ENCODE data around the gene SFXN1.
"Not testable (repeated sequence)": the region's sequence is repeated elsewhere in the genome, so short reads cannot be mapped to it uniquely, and the experiment has no call there.

Gene SFXN1

DNA sequence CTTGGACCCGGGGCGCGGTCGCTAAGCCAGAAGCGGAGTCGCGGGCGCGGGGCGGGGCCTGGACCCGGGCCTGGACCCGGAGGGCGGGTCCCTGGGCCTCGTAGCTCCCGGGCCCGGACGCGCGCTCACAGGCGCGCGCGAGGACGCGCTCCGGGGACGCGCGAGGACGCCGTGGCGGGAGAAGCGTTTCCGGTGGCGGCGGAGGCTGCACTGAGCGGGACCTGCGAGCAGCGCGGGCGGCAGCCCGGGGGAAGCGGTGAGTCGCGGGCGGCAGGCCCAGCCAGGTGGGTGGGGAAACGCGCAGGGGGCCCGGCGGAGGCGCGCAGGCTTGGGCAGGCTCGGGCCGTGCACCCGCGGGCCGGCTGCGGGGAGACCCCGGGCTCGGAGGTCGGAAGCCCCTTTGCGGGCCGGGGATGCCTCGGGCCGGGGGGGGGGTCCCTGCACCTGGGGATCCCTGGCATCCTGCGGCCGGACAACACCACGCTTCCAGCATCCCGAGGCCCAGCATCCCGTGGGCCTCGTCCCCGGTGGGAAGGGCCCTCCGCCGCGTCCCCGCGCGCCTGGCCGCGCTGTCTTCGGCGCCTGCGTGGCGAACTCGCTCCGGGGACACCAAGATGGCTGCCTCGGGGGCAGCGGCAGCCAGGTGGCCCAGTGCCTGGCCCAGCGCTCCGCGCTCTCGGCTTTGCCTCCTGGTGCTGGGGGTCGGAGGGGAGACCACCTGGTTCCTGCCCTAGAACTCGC is at the start of gene SFXN1:
Gene SFXN1 (plus strand): TSS at position 177 of the 741 bp plus-strand sequence. CDS start 13,544 bp downstream, outside the sequence.
- H3K36me3 ChIP-seq (ENCODE audit: control insufficient read depth in 1 of 2, insufficient read depth in 2 of 2, low read length in 2 of 2): peaks cover 0 to 2% of the 10 kb centered on the region in 2 donors
- H3K27ac ChIP-seq (ENCODE audit: low read length): no peak within 1 kb of the TSS
- H3K4me1 ChIP-seq (ENCODE audit: control insufficient read depth in 1 of 2, insufficient read depth in 2 of 2, low read length in 2 of 2): peaks cover 0 to 17% of the 10 kb centered on the region in 2 donors
- H3K4me3 ChIP-seq (ENCODE audit: low read depth in 1 of 2, low read length in 2 of 2): peak within 1 kb of the TSS; percentile 85 to 93
- H3K27me3 ChIP-seq (ENCODE audit: low read depth, low read length): no peaks in the 10 kb centered on the region
- no peaks in the 10 kb centered on the region for H3K9me3 ChIP-seq (ENCODE audit: control insufficient read depth in 1 of 2, low read length in 2 of 2)

DNA sequence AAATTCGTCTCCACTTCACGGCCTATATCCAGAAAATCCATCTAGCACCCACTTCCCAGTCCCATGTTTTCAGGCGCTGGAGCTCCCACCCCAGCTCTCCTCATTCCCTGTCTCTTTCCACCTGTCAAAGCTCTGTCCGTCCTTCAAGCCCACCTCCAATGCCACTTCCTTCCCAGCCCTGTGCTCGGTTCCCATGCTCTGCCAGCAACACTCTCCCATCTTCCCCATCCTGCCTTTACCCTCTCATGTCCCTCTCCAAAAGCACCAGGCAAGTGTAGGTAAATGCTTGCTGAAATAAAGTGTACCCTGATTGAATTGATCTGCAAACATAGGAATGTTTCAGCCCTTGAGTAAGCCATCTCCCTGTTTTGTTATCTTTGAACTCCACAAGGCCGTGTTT is 43.6 kb upstream of the SFXN1 start:
- H3K4me1 ChIP-seq (ENCODE audit: control insufficient read depth in 1 of 2, insufficient read depth in 2 of 2, low read length in 2 of 2): no peaks in the 10 kb centered on the region
- no peaks in the 10 kb centered on the region for H3K9me3 ChIP-seq (ENCODE audit: control insufficient read depth in 1 of 2, low read length in 2 of 2)
- no peaks in the 10 kb centered on the region for H3K27me3 ChIP-seq (ENCODE audit: low read depth, low read length)

DNA sequence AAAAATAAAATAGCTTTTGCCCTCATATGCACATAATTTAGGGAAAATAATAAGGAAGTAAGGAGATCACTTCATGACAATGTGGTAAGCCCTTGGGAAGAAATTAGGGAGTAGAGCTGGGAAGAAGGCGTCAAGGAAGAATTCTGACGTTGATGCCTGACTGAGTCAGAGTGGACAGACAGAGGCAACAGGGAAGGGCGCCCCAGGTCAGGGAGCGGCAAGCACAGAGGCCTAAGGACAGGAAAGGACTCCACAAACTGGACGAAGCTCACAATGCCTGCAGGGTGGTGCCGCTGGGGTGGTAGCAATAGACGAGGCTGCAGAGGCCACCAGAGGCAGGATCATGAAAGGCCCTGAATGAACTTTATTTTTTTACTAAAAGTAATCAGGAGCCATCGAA is 42.0 kb upstream of the SFXN1 start:
- Histone ChIP-seq H3K36me3 (ENCODE audit: control insufficient read depth in 1 of 2, insufficient read depth in 2 of 2, low read length in 2 of 2) (no peaks in the 10 kb centered on the region), H3K4me1 (ENCODE audit: control insufficient read depth in 1 of 2, insufficient read depth in 2 of 2, low read length in 2 of 2) (no peaks in the 10 kb centered on the region), H3K27ac (ENCODE audit: low read length) (no peak overlapping the region), H3K4me3 (ENCODE audit: low read depth in 1 of 2, low read length in 2 of 2) (no peak overlapping the region), H3K27me3 (ENCODE audit: low read depth, low read length) (no peaks in the 10 kb centered on the region), H3K9me3 (ENCODE audit: control insufficient read depth in 1 of 2, low read length in 2 of 2) (no peaks in the 10 kb centered on the region)

More for the DNA sequence above, 43.6 kb upstream of the SFXN1 start:
- no peak overlapping the region for H3K4me3 ChIP-seq (ENCODE audit: low read depth in 1 of 2, low read length in 2 of 2)
- H3K27ac ChIP-seq (ENCODE audit: low read length): no peak overlapping the region
- no peaks in the 10 kb centered on the region for H3K36me3 ChIP-seq (ENCODE audit: control insufficient read depth in 1 of 2, insufficient read depth in 2 of 2, low read length in 2 of 2)

GRCh38 chr5:175438234-175438857 is 40.0 kb upstream of the SFXN1 start:
- H3K9me3 ChIP-seq (ENCODE audit: control insufficient read depth in 1 of 2, low read length in 2 of 2): no peaks in the 10 kb centered on the region
- no peak overlapping the region for H3K27ac ChIP-seq (ENCODE audit: low read length)
- H3K36me3 ChIP-seq (ENCODE audit: control insufficient read depth in 1 of 2, insufficient read depth in 2 of 2, low read length in 2 of 2): no peaks in the 10 kb centered on the region
- no peak overlapping the region for H3K4me3 ChIP-seq (ENCODE audit: low read depth in 1 of 2, low read length in 2 of 2)
- H3K4me1 ChIP-seq (ENCODE audit: control insufficient read depth in 1 of 2, insufficient read depth in 2 of 2, low read length in 2 of 2): peaks cover 0 to 1% of the 10 kb centered on the region in 2 donors
- peaks cover 12% of the 10 kb centered on the region for H3K27me3 ChIP-seq (ENCODE audit: low read depth, low read length)

DNA sequence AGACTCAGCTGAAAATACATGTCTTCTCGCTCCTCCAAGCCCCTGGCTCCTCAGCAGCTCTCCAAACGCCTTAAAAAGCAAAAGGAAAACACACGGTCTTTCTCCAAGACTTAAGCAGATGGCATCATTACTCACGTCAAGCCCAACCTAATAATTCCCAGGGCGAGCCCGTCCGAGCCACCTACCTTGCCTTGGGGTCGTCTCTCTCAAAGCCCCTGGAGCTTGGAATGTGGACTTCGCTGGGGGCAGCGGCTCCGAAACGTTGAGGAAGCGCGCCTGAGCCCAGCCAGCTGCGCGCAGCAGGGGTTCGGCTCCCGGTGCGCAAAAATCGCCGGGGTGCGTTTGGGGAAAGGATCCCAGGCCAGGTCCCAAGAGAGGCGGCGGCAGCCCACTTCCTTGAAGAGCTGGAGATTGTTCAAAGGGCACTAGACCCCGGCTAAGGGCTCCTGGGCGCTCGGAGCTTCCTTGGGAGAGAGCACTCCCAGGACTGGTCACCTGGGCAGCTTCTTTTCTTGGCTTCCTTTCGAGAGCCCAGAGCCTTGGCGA is 34.8 kb upstream of the SFXN1 start:
- H3K27ac ChIP-seq (ENCODE audit: low read length): no peak overlapping the region
- peak overlapping the region; percentile 16 to 59 for H3K4me3 ChIP-seq (ENCODE audit: low read depth in 1 of 2, low read length in 2 of 2)
- H3K27me3 ChIP-seq (ENCODE audit: low read depth, low read length): peaks cover 21% of the 10 kb centered on the region

DNA sequence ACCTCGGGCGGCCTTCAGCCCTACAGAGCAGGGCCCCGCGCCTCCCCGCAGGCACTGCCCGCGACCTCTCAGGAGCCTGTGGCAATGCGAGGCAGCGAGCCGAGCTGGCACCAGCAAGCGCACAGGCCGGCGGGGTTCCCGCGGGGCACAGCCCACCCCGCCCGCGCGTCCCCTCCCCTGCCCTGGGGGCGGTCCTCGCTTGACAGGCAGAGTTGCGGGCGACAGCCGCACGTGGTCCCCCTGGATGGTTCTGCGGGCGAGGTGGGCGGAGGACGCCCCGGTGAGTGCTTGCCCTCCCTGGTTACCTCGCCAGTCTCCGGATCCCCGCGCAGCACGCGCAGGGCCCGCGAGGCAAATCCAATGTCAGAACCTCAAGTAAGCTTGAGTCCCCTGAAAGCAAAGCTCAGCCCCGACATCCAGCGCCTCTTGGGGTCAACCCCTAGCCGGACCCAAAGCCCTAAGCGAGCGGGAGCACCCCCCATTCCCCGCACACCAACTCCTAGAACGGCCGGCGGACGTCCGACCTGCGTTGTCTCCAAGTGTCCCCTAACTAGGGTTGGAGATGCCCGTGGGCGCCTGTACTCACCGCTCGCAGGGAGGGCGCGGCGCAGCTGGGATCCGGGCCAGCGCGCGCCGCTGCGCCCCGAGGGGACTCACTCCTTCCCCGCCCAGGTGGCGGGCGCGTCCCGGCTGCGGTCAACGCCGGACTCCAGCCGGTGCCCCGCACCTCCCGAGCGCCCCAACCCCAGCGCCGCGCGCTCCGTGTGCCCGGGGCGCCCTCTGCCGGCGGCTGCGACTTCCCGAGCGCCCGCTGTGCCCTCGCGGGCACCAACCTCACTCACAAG is 34.1 kb upstream of the SFXN1 start, which contains the start of gene DRD1:
Gene DRD1 (minus strand): TSS at position 123 of the 845 bp plus-strand sequence. CDS start 1,083 bp downstream, outside the sequence.
- Histone ChIP-seq H3K9me3 (ENCODE audit: control insufficient read depth in 1 of 2, low read length in 2 of 2) (no peaks in the 10 kb centered on the region), H3K36me3 (ENCODE audit: control insufficient read depth in 1 of 2, insufficient read depth in 2 of 2, low read length in 2 of 2) (no peaks in the 10 kb centered on the region), H3K4me1 (ENCODE audit: control insufficient read depth in 1 of 2, insufficient read depth in 2 of 2, low read length in 2 of 2) (peaks cover 0 to 20% of the 10 kb centered on the region in 2 donors), H3K4me3 (ENCODE audit: low read depth in 1 of 2, low read length in 2 of 2) (peak within 1 kb of the TSS; percentile 16 to 59), H3K27ac (ENCODE audit: low read length) (no peak within 1 kb of the TSS), H3K27me3 (ENCODE audit: low read depth, low read length) (peaks cover 21% of the 10 kb centered on the region)

More for the DNA sequence above, 34.8 kb upstream of the SFXN1 start:
- H3K4me1 ChIP-seq (ENCODE audit: control insufficient read depth in 1 of 2, insufficient read depth in 2 of 2, low read length in 2 of 2): peaks cover 0 to 20% of the 10 kb centered on the region in 2 donors
- H3K9me3 ChIP-seq (ENCODE audit: control insufficient read depth in 1 of 2, low read length in 2 of 2): no peaks in the 10 kb centered on the region
- no peaks in the 10 kb centered on the region for H3K36me3 ChIP-seq (ENCODE audit: control insufficient read depth in 1 of 2, insufficient read depth in 2 of 2, low read length in 2 of 2)

DNA sequence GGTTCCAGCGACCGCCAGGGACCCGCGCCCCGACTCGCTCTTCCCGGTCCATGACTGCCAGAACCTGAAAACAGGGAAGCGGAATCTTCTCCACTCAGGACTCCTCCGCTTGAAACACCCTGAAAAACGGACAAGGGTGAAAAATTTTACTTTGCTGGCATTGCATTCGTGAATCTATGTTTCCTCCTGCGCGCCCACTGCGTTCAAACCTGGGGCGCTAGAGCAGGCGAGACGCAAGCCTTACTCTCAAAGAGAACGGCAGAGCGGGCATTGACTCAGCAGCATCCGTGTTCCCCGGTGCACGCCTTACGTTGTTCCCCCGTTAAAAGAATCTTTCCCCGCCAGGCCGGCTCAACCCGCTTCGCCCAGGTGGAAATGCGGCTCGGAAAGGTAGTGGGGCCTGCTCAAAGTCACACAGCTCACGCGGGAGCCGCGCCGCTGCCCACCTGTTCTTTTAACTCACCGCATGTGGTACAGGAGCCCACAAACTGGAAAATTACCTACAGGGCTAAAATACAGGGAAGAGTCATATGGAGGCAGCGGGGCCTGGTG is 33.4 kb upstream of the SFXN1 start:
- Histone ChIP-seq H3K9me3 (ENCODE audit: control insufficient read depth in 1 of 2, low read length in 2 of 2) (no peaks in the 10 kb centered on the region), H3K36me3 (ENCODE audit: control insufficient read depth in 1 of 2, insufficient read depth in 2 of 2, low read length in 2 of 2) (no peaks in the 10 kb centered on the region), H3K4me3 (ENCODE audit: low read depth in 1 of 2, low read length in 2 of 2) (peak overlapping the region in 1 of 2 donors; percentile 59), H3K27ac (ENCODE audit: low read length) (no peak overlapping the region), H3K4me1 (ENCODE audit: control insufficient read depth in 1 of 2, insufficient read depth in 2 of 2, low read length in 2 of 2) (peaks cover 0 to 20% of the 10 kb centered on the region in 2 donors), H3K27me3 (ENCODE audit: low read depth, low read length) (peaks cover 21% of the 10 kb centered on the region)

- H3K4me3 ChIP-seq (ENCODE audit: low read depth in 1 of 2, low read length in 2 of 2); H3K36me3 ChIP-seq (ENCODE audit: control insufficient read depth in 1 of 2, insufficient read depth in 2 of 2, low read length in 2 of 2); H3K27ac ChIP-seq (ENCODE audit: low read length); H3K9me3 ChIP-seq (ENCODE audit: control insufficient read depth in 1 of 2, low read length in 2 of 2): not testable (repeated sequence)
- Histone ChIP-seq H3K4me1 (ENCODE audit: control insufficient read depth in 1 of 2, insufficient read depth in 2 of 2, low read length in 2 of 2) (peaks cover 0 to 20% of the 10 kb centered on the region in 2 donors), H3K27me3 (ENCODE audit: low read depth, low read length) (peaks cover 21% of the 10 kb centered on the region)
These were observed 32.0 kb upstream of the SFXN1 start for GRCh38 chr5:175446378-175446777.

GRCh38 chr5:175447571-175447970 is 30.8 kb upstream of the SFXN1 start:
- H3K4me1 ChIP-seq (ENCODE audit: control insufficient read depth in 1 of 2, insufficient read depth in 2 of 2, low read length in 2 of 2): peaks cover 0 to 20% of the 10 kb centered on the region in 2 donors
- H3K27ac ChIP-seq (ENCODE audit: low read length): no peak overlapping the region
- H3K27me3 ChIP-seq (ENCODE audit: low read depth, low read length): peaks cover 17% of the 10 kb centered on the region
- H3K36me3 ChIP-seq (ENCODE audit: control insufficient read depth in 1 of 2, insufficient read depth in 2 of 2, low read length in 2 of 2): no peaks in the 10 kb centered on the region
- no peaks in the 10 kb centered on the region for H3K9me3 ChIP-seq (ENCODE audit: control insufficient read depth in 1 of 2, low read length in 2 of 2)
- H3K4me3 ChIP-seq (ENCODE audit: low read depth in 1 of 2, low read length in 2 of 2): no peak overlapping the region

GRCh38 chr5:175448276-175448675 is 30.1 kb upstream of the SFXN1 start:
- Histone ChIP-seq H3K4me3 (ENCODE audit: low read depth in 1 of 2, low read length in 2 of 2) (no peak overlapping the region), H3K9me3 (ENCODE audit: control insufficient read depth in 1 of 2, low read length in 2 of 2) (no peaks in the 10 kb centered on the region), H3K36me3 (ENCODE audit: control insufficient read depth in 1 of 2, insufficient read depth in 2 of 2, low read length in 2 of 2) (no peaks in the 10 kb centered on the region), H3K27ac (ENCODE audit: low read length) (no peak overlapping the region), H3K27me3 (ENCODE audit: low read depth, low read length) (peaks cover 10% of the 10 kb centered on the region), H3K4me1 (ENCODE audit: control insufficient read depth in 1 of 2, insufficient read depth in 2 of 2, low read length in 2 of 2) (peaks cover 0 to 19% of the 10 kb centered on the region in 2 donors)

All from muscle layer of duodenum (tissue), 2 donors.